GM12891 (cell line): Measurements from ENCODE around the gene CCL15.

Experiments
- PAX5 ChIP-seq: IDR thresholded peaks from 2 replicates; pipeline ENCODE4 v1.6.1; 2011; ENCODE audit warnings: low read length, moderate library complexity, mild to moderate bottlenecking; ENCODE audit not compliant: insufficient read depth, severe bottlenecking
- POLR2A ChIP-seq: IDR thresholded peaks from 2 replicates; pipeline ENCODE4 v1.6.1; 2011; ENCODE audit warnings: low read depth, low read length, control low read depth
- POLR2AphosphoS5 ChIP-seq: IDR thresholded peaks from 2 replicates; pipeline ENCODE4 v1.6.1; 2011; ENCODE audit warnings: low read depth, low read length, control low read depth
- SPI1 ChIP-seq: IDR thresholded peaks from 2 replicates; pipeline ENCODE4 v1.6.1; 2011; ENCODE audit warnings: low read depth, low read length, control low read depth
- TAF1 ChIP-seq: IDR thresholded peaks from 2 replicates; pipeline ENCODE4 v1.6.1; 2011; ENCODE audit warnings: low read depth, low read length, control low read depth

- TF ChIP-seq POLR2A (no peak), SPI1 (no peak), TAF1 (no peak), PAX5 (no peak), POLR2AphosphoS5 (no peak)
Measured at GRCh38 chr17:35972535-35972934, 28.8 kb downstream of the CCL15 start.
